H1 (cell line): ENCODE results near the gene GDF2. TPM values are rescaled to one million over a fixed set of nuclear protein-coding genes. Genes with fewer than 3 reads are reported as not detected.

Experiments
- ATF3 ChIP-seq: IDR thresholded peaks from 2 replicates; pipeline ENCODE4 v1.6.1; 2011; ENCODE audit warnings: low read depth, mild to moderate bottlenecking, low read length; ENCODE audit not compliant: insufficient read depth
- BCL11A ChIP-seq, 2 experiments: IDR thresholded peaks; one replicate each; pipeline ENCODE4 v1.6.1; 2011; ENCODE audit warnings: low read depth in 2 of 2, low read length in 2 of 2, mild to moderate bottlenecking in 2 of 2
- CHD7 ChIP-seq: fragments of 300-600 bp; sonication (generic); IDR thresholded peaks from 2 replicates; pipeline ENCODE4 v1.7.1; 2012; ENCODE audit warnings: low read length, moderate library complexity, mild to moderate bottlenecking, inconsistent platforms; ENCODE audit not compliant: insufficient replicate concordance
- GABPA ChIP-seq: IDR thresholded peaks from 2 replicates; pipeline ENCODE4 v1.6.1; 2011; ENCODE audit warnings: mild to moderate bottlenecking, low read length, moderate library complexity, borderline replicate concordance; ENCODE audit not compliant: insufficient read depth
- KDM1A ChIP-seq: fragments of 200-600, 300-600 bp; sonication (generic); IDR thresholded peaks from 2 replicates; pipeline ENCODE4 v1.7.1; 2016; ENCODE audit warnings: mild to moderate bottlenecking, low read length, borderline replicate concordance
- NANOG ChIP-seq: IDR thresholded peaks from 2 replicates; pipeline ENCODE4 v1.6.1; 2011; ENCODE audit warnings: low read length, low read depth, mild to moderate bottlenecking, inconsistent platforms; ENCODE audit not compliant: insufficient read depth, poor library complexity, severe bottlenecking
- POU5F1 ChIP-seq: IDR thresholded peaks from 2 replicates; pipeline ENCODE4 v1.6.1; 2011; ENCODE audit warnings: low read depth, mild to moderate bottlenecking, low read length, moderate library complexity
- polyA plus RNA-seq, 7 experiments: library from polyadenylated mRNA; depleted of rRNA in 3 of 7; stranded (reverse) in 5 of 7; unstranded in 2 of 7; fragments of >200 nt in 5 of 7; fragments of 200-250 nt in 2 of 7; gene quantifications; 1 replicate in 5 of 7; 2 replicates in 1 of 7; 4 replicates in 1 of 7; pipeline versions ENCODE4 v1.2.1 to v1.2.3, GENCODE V29; 2011 to 2013; ENCODE audit warnings: missing spikeins in 2 of 7, mixed read lengths in 2 of 7
- total RNA-seq: library from RNA; stranded (reverse); fragmentation: NEBNext Ultra II Directional; extraction: Animal tissue kit (Norgen Biotek cat#: 25700); gene quantifications from 2 replicates; pipeline ENCODE4 v1.2.1, GENCODE V29; 2021

Gene GDF2
- total and polyA plus RNA-seq, 2 of the 8 experiments (the other 6 are each of a cell fraction or from before 2014, with no cell fraction given) = not detected

DNA sequence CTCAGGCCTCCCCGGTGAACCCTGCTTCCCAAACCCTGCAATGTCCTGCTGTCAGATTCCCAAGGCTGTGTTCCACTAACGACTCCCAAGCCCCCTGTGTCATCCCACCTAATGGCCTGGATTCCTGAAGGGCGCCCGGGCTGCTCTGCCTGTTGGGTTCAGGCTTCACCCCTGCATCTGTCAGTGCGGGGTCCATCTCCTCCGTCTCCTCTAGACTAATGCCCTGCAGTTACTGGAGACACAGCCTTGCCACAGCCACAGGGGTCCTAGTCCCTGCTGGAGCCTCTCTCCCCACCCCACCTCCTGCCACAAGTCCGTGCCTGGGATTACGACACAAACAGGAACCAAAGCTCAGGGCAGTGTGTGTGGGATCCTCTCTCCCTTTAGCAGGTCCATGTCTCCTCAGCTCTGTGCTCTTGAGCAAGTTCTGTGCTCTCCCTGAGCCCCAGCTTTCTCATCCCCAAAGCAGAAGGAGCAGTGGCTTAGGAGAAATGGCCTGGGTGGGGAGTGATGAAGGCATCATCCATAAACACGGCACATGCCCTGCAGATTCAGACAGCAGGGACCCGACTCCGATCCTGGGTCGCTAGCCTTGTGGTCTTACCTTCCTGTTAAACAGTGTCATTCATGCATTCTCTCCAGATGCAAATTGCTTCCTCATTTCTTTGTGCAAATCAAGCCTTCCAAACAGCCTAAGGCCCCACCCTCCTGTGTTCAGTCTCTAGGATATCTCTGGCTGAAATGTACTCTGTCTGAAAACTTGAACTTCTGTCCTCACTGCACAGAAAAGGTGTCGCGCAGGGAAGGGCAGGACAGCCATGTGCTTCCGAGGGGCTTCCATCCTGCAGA is 17.7 kb downstream of the GDF2 start (continued):
- no peak for TF ChIP-seq CHD7
- no peak for TF ChIP-seq GABPA
- TF ChIP-seq BCL11A (IDR thresholded peaks at IDR 0.05; ENCODE audit: low read depth in 2 of 2, low read length in 2 of 2) = no peak
- TF ChIP-seq ATF3 = no peak
- no peak for TF ChIP-seq NANOG
- no peak for TF ChIP-seq KDM1A
- no peak for TF ChIP-seq POU5F1
